SJCRH30 (cell line): ENCODE results near the gene C9orf50. TPM values are rescaled to one million over a fixed set of nuclear protein-coding genes. Genes with fewer than 3 reads are reported as not detected.
A peak's percentile ranks its signal among the peaks of the same experiment; 100 is the strongest.

Experiments
- DNase-seq, 2 experiments: peaks; one replicate each; pipeline ENCODE4 v3.0.0-alpha.2; 2015 to 2020
- H3K27ac ChIP-seq: fragments of 250-450 bp; sonication (Bioruptor Pico); 2 replicates; pipeline ENCODE4 v1.5.1; 2020; ENCODE audit warnings: mild to moderate bottlenecking, moderate library complexity
- H3K27me3 ChIP-seq: fragments of 250-450 bp; sonication (Bioruptor Pico); 2 replicates; pipeline ENCODE4 v1.5.1; 2020; ENCODE audit warnings: mild to moderate bottlenecking, moderate library complexity
- H3K36me3 ChIP-seq: fragments of 250-450 bp; sonication (Bioruptor Pico); 2 replicates; pipeline ENCODE4 v1.5.1; 2020; ENCODE audit warnings: mild to moderate bottlenecking, moderate library complexity
- H3K4me1 ChIP-seq: fragments of 250-450 bp; sonication (Bioruptor Pico); 2 replicates; pipeline ENCODE4 v1.5.1; 2020; ENCODE audit warnings: mild to moderate bottlenecking, moderate library complexity
- H3K4me3 ChIP-seq: fragments of 250-450 bp; sonication (Bioruptor Pico); 2 replicates; pipeline ENCODE4 v1.5.1; 2020; ENCODE audit warnings: mild to moderate bottlenecking, moderate library complexity
- H3K9me3 ChIP-seq: fragments of 250-450 bp; sonication (Bioruptor Pico); replicated peaks from 2 replicates; pipeline ENCODE4 v1.5.1; 2020; ENCODE audit warnings: mild to moderate bottlenecking, moderate library complexity
- total RNA-seq: library from RNA; depleted of rRNA; stranded (reverse); fragments of >200 nt; shearing (Covaris generic); gene quantifications from 2 replicates; pipeline ENCODE4 v1.2.3, GENCODE V29; 2014

Gene C9orf50
- total RNA-seq, 1 experiment from 2014 or later, result not detected

- Histone ChIP-seq H3K27ac (no peak overlapping the region), H3K9me3 (no peaks in the 10 kb centered on the region), H3K4me3 (no peak overlapping the region), H3K27me3 (no peaks in the 10 kb centered on the region), H3K4me1 (peaks cover 40% of the 10 kb centered on the region), H3K36me3 (no peaks in the 10 kb centered on the region)
- no peak for DNase-seq
These were observed 34.7 kb downstream of the C9orf50 start for GRCh38 chr9:129586245-129586644.

GRCh38 chr9:129585352-129585751 lies 35.5 kb downstream of the C9orf50 start:
- Histone ChIP-seq H3K4me3 (no peak overlapping the region), H3K36me3 (no peaks in the 10 kb centered on the region), H3K27ac (no peak overlapping the region), H3K9me3 (no peaks in the 10 kb centered on the region), H3K27me3 (no peaks in the 10 kb centered on the region), H3K4me1 (peaks cover 31% of the 10 kb centered on the region)
- no peak for DNase-seq

GRCh38 chr9:129584136-129584535 lies 36.8 kb downstream of the C9orf50 start:
- H3K27me3 ChIP-seq, result no peaks in the 10 kb centered on the region
- H3K4me3 ChIP-seq, result no peak overlapping the region
- peaks cover 22% of the 10 kb centered on the region for H3K4me1 ChIP-seq
- H3K36me3 ChIP-seq, result no peaks in the 10 kb centered on the region
- H3K27ac ChIP-seq, result no peak overlapping the region
- H3K9me3 ChIP-seq, result no peaks in the 10 kb centered on the region
- DNase-seq, result peak; percentile 81 to 92

- Histone ChIP-seq H3K27ac (no peak overlapping the region), H3K9me3 (no peaks in the 10 kb centered on the region), H3K4me1 (peaks cover 22% of the 10 kb centered on the region), H3K4me3 (no peak overlapping the region), H3K27me3 (no peaks in the 10 kb centered on the region), H3K36me3 (no peaks in the 10 kb centered on the region)
- no peak for DNase-seq
These were observed 37.4 kb downstream of the C9orf50 start for GRCh38 chr9:129583308-129584038.

- Histone ChIP-seq H3K27ac (no peak overlapping the region), H3K4me3 (no peak overlapping the region), H3K27me3 (no peaks in the 10 kb centered on the region), H3K4me1 (peaks cover 17% of the 10 kb centered on the region), H3K9me3 (no peaks in the 10 kb centered on the region), H3K36me3 (no peaks in the 10 kb centered on the region)
- no peak for DNase-seq
These were observed 38.0 kb downstream of the C9orf50 start for GRCh38 chr9:129582855-129583254.

- Histone ChIP-seq H3K4me3 (no peak overlapping the region), H3K27ac (no peak overlapping the region), H3K36me3 (no peaks in the 10 kb centered on the region), H3K4me1 (peaks cover 11% of the 10 kb centered on the region), H3K9me3 (no peaks in the 10 kb centered on the region), H3K27me3 (no peaks in the 10 kb centered on the region)
- DNase-seq, result no peak
These were observed 39.3 kb downstream of the C9orf50 start for GRCh38 chr9:129581505-129582189.

GRCh38 chr9:129580211-129580915 lies 40.5 kb downstream of the C9orf50 start:
- Histone ChIP-seq H3K4me1 (peaks cover 9% of the 10 kb centered on the region), H3K4me3 (no peak overlapping the region), H3K9me3 (no peaks in the 10 kb centered on the region), H3K36me3 (no peaks in the 10 kb centered on the region), H3K27ac (no peak overlapping the region), H3K27me3 (no peaks in the 10 kb centered on the region)
- DNase-seq, result no peak

GRCh38 chr9:129579294-129579693 lies 41.6 kb downstream of the C9orf50 start:
- Histone ChIP-seq H3K36me3 (no peaks in the 10 kb centered on the region), H3K27me3 (no peaks in the 10 kb centered on the region), H3K4me1 (peaks cover 7% of the 10 kb centered on the region), H3K9me3 (no peaks in the 10 kb centered on the region), H3K4me3 (no peak overlapping the region), H3K27ac (no peak overlapping the region)
- DNase-seq, result no peak

GRCh38 chr9:129576546-129577543 lies 44.1 kb downstream of the C9orf50 start:
- Histone ChIP-seq H3K4me1 (peaks cover 6% of the 10 kb centered on the region; the same call in 1 of the 2 replicates), H3K27me3 (no peaks in the 10 kb centered on the region), H3K36me3 (no peaks in the 10 kb centered on the region), H3K4me3 (no peak overlapping the region), H3K27ac (peak overlapping the region; percentile 42; the same call in 1 of the 2 replicates), H3K9me3 (no peaks in the 10 kb centered on the region)
- DNase-seq, result peak; percentile 41 to 57

DNA sequence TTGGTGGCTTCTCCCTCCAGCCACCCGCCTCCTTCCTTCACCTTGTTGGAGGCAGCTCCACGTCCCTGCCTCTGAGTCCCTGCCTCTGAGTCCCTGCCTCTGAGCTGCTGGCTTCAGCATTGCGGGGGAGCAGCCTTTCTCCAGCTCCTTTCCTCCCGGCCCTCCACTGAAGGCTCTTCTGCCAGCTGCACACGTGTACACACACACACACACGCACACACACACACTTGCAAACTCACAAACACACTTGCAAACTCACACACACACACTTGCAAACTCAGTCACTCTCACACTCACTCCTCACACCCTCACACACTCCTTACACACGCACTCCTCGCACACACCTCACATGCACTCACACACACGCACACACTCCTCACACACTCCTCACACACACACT lies 45.1 kb downstream of the C9orf50 start:
- no peak for DNase-seq
- peaks cover 6% of the 10 kb centered on the region; the same call in 1 of the 2 replicates for H3K4me1 ChIP-seq
- H3K27ac ChIP-seq, result no peak overlapping the region
- no peak overlapping the region for H3K4me3 ChIP-seq
- H3K9me3 ChIP-seq, result no peaks in the 10 kb centered on the region
- H3K36me3 ChIP-seq, result no peaks in the 10 kb centered on the region
- H3K27me3 ChIP-seq, result no peaks in the 10 kb centered on the region

DNA sequence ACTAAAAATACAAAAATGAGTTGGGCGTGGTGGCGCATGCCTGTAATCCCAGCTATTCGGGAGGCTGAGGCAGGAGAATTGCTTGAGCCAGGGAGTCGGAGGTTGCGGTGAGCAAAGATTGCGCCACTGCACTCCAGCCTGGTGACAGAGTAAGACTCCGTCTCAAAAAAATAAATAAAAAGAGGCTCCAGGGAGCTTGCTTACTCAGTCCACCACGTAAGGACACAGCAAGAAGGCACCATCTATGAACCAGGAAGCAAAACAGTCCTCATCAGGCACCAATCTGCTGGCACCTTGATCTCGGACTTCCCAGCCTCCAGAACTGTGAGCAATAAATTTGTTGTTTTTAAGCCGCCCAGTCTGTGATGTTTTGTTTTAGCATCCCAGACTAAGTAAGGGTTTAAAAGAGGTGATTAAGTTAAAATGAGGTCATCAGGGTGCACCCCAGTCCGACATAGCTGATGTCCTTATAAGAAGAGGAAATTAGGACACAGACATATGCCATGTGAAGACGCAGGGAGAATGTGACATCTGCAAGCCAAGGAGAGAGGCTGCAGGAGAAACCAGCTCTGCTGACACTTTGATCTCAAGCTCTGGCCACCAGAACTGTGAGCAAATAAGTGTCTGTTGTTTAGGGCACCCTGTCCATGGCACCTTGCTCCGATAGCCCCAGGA lies 45.9 kb downstream of the C9orf50 start:
- no peaks in the 10 kb centered on the region for H3K36me3 ChIP-seq
- H3K4me1 ChIP-seq, result peaks cover 6% of the 10 kb centered on the region; the same call in 1 of the 2 replicates
- no peak overlapping the region for H3K27ac ChIP-seq
- no peak for DNase-seq
- no peaks in the 10 kb centered on the region for H3K27me3 ChIP-seq
- no peaks in the 10 kb centered on the region for H3K9me3 ChIP-seq
- no peak overlapping the region for H3K4me3 ChIP-seq

DNA sequence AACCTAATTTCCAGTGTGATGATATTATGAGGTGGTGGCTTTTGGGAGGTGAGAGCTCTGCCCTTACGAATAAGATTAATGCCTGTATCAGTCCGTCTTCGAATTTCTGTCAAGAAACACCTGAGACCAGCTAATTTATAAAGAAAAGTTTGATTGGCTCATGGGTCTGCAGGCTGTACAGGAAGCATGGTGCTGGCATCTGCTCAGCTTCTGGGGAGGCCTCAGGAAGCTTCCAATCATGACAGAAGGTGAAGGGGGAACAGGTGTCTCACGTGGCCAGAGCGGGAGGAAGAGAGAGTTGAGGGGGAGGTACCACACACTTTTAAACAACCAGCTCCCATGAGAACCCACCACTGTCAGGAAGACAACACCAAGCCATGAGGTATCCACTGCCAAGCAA lies 46.9 kb downstream of the C9orf50 start:
- Histone ChIP-seq H3K36me3 (no peaks in the 10 kb centered on the region), H3K4me1 (peaks cover 6% of the 10 kb centered on the region; the same call in 1 of the 2 replicates), H3K27me3 (no peaks in the 10 kb centered on the region), H3K27ac (no peak overlapping the region), H3K9me3 (no peaks in the 10 kb centered on the region), H3K4me3 (no peak overlapping the region)
- DNase-seq, result no peak

- DNase-seq, result no peak
- Histone ChIP-seq H3K27me3 (peaks cover 9% of the 10 kb centered on the region), H3K36me3 (no peaks in the 10 kb centered on the region), H3K4me1 (peaks cover 6% of the 10 kb centered on the region; the same call in 1 of the 2 replicates), H3K27ac (no peak overlapping the region), H3K9me3 (no peaks in the 10 kb centered on the region), H3K4me3 (no peak overlapping the region)
These were observed 48.4 kb downstream of the C9orf50 start for GRCh38 chr9:129572517-129572916.

DNA sequence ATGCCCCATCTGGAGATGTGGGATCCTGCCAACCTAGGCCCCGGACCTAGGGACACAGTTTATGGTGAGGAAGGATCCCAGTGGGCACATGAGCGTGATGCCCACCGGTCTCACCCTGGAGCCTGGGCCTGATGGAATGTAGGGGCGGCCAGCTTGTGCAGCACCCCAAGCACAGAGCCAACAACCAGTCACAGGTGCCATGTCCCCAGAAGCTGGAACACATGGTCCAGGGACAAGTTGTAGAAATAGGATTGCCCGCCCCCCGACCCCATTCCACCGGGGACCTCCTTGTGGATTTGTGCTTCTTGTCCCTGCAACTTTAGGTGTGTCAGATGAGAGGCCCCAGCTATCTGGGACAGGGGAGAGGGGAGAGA lies 48.9 kb downstream of the C9orf50 start:
- Histone ChIP-seq H3K4me3 (no peak overlapping the region), H3K4me1 (peaks cover 6% of the 10 kb centered on the region; the same call in 1 of the 2 replicates), H3K36me3 (no peaks in the 10 kb centered on the region), H3K9me3 (no peaks in the 10 kb centered on the region), H3K27me3 (peaks cover 9% of the 10 kb centered on the region), H3K27ac (no peak overlapping the region)
- DNase-seq, result no peak
